ENCODE data around the gene ITGA2.

GRCh38 chr5:53112909-53113308 is 123.8 kb downstream of the ITGA2 start:
- TF ChIP-seq EGR1 (conservative IDR thresholded peaks at IDR 0.05) = no peak
- no peak for TF ChIP-seq DNMT1 (IDR thresholded peaks at IDR 0.05)
- no peak for TF ChIP-seq MAX (CRISPR knock-in tag; IDR thresholded peaks at IDR 0.05)
- no peak for TF ChIP-seq SIN3A (IDR thresholded peaks at IDR 0.05; ENCODE audit: borderline replicate concordance in 2 of 2, control insufficient read depth in 1 of 2, low read depth in 2 of 2, low read length in 2 of 2)
- TF ChIP-seq RAD21 (CRISPR knock-in tag; conservative IDR thresholded peaks at IDR 0.05 in 1 of 2, IDR thresholded peaks at IDR 0.05 in 1 of 2) = no peak
- TF ChIP-seq CTCF (IDR thresholded peaks at IDR 0.05 in 2 of 3, conservative IDR thresholded peaks at IDR 0.05 in 1 of 3; ENCODE audit: insufficient read depth in 2 of 3, low read depth in 1 of 3, low read length in 3 of 3) = no peak
- TF ChIP-seq, protein P1, sequence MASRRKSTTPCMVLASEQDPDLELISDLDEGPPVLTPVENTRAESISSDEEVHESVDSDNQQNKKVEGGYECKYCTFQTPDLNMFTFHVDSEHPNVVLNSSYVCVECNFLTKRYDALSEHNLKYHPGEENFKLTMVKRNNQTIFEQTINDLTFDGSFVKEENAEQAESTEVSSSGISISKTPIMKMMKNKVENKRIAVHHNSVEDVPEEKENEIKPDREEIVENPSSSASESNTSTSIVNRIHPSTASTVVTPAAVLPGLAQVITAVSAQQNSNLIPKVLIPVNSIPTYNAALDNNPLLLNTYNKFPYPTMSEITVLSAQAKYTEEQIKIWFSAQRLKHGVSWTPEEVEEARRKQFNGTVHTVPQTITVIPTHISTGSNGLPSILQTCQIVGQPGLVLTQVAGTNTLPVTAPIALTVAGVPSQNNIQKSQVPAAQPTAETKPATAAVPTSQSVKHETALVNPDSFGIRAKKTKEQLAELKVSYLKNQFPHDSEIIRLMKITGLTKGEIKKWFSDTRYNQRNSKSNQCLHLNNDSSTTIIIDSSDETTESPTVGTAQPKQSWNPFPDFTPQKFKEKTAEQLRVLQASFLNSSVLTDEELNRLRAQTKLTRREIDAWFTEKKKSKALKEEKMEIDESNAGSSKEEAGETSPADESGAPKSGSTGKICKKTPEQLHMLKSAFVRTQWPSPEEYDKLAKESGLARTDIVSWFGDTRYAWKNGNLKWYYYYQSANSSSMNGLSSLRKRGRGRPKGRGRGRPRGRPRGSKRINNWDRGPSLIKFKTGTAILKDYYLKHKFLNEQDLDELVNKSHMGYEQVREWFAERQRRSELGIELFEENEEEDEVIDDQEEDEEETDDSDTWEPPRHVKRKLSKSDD (conservative IDR thresholded peaks at IDR 0.05; ENCODE audit: low read length) = no peak
- no peak for TF ChIP-seq MYC (IDR thresholded peaks at IDR 0.05; ENCODE audit: low read depth, low read length)
- TF ChIP-seq MYC (CRISPR knock-in tag; IDR thresholded peaks at IDR 0.05; ENCODE audit: borderline replicate concordance, low read depth) = no peak

Data from K562 (cell line).